Common myeloid progenitor, CD34-positive (primary cell): ENCODE results near the gene SH3GL2.

Experiments
- CTCF ChIA-PET: fragments of 350-600 bp; sonication (Branson Sonifier 250); formaldehyde crosslinking; loops from one replicate; lab custom pipeline; 2021; ENCODE audit warnings: antibody characterized with exemption; lab: Charles Lee
- POLR2A ChIA-PET: fragments of 350-600 bp; sonication (Branson Sonifier 250); formaldehyde crosslinking; loops from one replicate; lab custom pipeline; 2021; ENCODE audit warnings: antibody characterized with exemption; lab: Charles Lee
- DNase-seq, 3 donors: peaks; one replicate each; pipeline versions ENCODE4 v3.0.0 to v3.0.0-alpha.2; 2013
- H3K27ac ChIP-seq, 2 experiments: 1 replicate in 1 of 2; 2 replicates in 1 of 2; pipeline ENCODE4 v1.7.0; 2013; ENCODE audit warnings: inconsistent platforms in 2 of 2, low read length in 2 of 2, mild to moderate bottlenecking in 2 of 2, low read depth in 1 of 2, moderate library complexity in 1 of 2; ENCODE audit not compliant: severe bottlenecking in 2 of 2, insufficient read depth in 1 of 2, poor library complexity in 1 of 2
- H3K27me3 ChIP-seq, 5 experiments: replicated peaks in 2 of 5; 1 replicate in 3 of 5; 2 replicates in 2 of 5; pipeline versions ENCODE4 v1.6.1 to v1.7.0; 2013; ENCODE audit warnings: low read length in 4 of 5, mild to moderate bottlenecking in 2 of 5, moderate library complexity in 2 of 5, inconsistent platforms in 1 of 5; ENCODE audit not compliant: insufficient read depth in 5 of 5, control insufficient read depth in 4 of 5
- H3K36me3 ChIP-seq, 4 experiments: 1 replicate in 2 of 4; 2 replicates in 2 of 4; pipeline versions ENCODE4 v1.6.1 to v1.7.0; 2013; ENCODE audit warnings: low read length in 3 of 4, control low read depth in 1 of 4, mild to moderate bottlenecking in 1 of 4; ENCODE audit not compliant: control insufficient read depth in 4 of 4, insufficient read depth in 4 of 4
- H3K4me1 ChIP-seq, 4 experiments: 1 replicate in 3 of 4; 2 replicates in 1 of 4; pipeline versions ENCODE4 v1.6.1 to v1.7.1; 2013; ENCODE audit warnings: low read length in 3 of 4, mild to moderate bottlenecking in 3 of 4, control low read depth in 1 of 4, inconsistent platforms in 1 of 4, moderate library complexity in 1 of 4; ENCODE audit not compliant: control insufficient read depth in 4 of 4, insufficient read depth in 4 of 4; ENCODE audit errors: control extremely low read depth in 1 of 4
- H3K4me3 ChIP-seq, 7 experiments: 1 replicate in 4 of 7; 2 replicates in 3 of 7; pipeline versions ENCODE4 v1.5.1 to v1.7.0; 2013; ENCODE audit warnings: mild to moderate bottlenecking in 7 of 7, low read length in 6 of 7, moderate library complexity in 6 of 7, inconsistent platforms in 2 of 7, low read depth in 2 of 7, control low read depth in 1 of 7; ENCODE audit not compliant: insufficient read depth in 4 of 7, control insufficient read depth in 1 of 7; ENCODE audit errors: extremely low read depth in 1 of 7
- H3K9me3 ChIP-seq, 5 experiments: 1 replicate in 4 of 5; 2 replicates in 1 of 5; pipeline versions ENCODE4 v1.6.1 to v1.7.1; 2013; ENCODE audit warnings: low read length in 4 of 5, mild to moderate bottlenecking in 2 of 5, inconsistent platforms in 1 of 5, low read depth in 1 of 5, moderate library complexity in 1 of 5; ENCODE audit not compliant: control insufficient read depth in 4 of 5, insufficient read depth in 2 of 5; ENCODE audit errors: control extremely low read depth in 1 of 5
- WGBS: methylation state at CpG from one replicate; pipeline ENCODE4 v1.1.5; 2013; ENCODE audit not compliant: insufficient coverage; 5-methylcytosine and 5-hydroxymethylcytosine counted together

The SH3GL2 gene

GRCh38 chr9:17630531-17630949 lies 51.7 kb downstream of the SH3GL2 start:
- Histone ChIP-seq H3K27me3 (peaks cover 0 to 2% (median 0%) of the 10 kb centered on the region in 5 experiments), H3K36me3 (no peaks in the 10 kb centered on the region), H3K4me1 (no peaks in the 10 kb centered on the region), H3K4me3 (no peak overlapping the region), H3K27ac (no peak overlapping the region), H3K9me3 (no peaks in the 10 kb centered on the region)
- ChIA-PET POLR2A (no interaction called here), CTCF (no interaction called here)
- 100% methylated on average over 1 of the region's 2 CpGs for WGBS
- no peak for DNase-seq

- H3K27ac ChIP-seq: no peak overlapping the region
- no peak for DNase-seq
- no peak overlapping the region for H3K4me3 ChIP-seq
- peaks cover 0 to 2% (median 0%) of the 10 kb centered on the region in 5 experiments for H3K27me3 ChIP-seq
- no peaks in the 10 kb centered on the region for H3K4me1 ChIP-seq
- ChIA-PET POLR2A (no interaction called here), CTCF (no interaction called here)
- no peaks in the 10 kb centered on the region for H3K36me3 ChIP-seq
- H3K9me3 ChIP-seq: no peaks in the 10 kb centered on the region
Measured at GRCh38 chr9:17631396-17631795, 52.5 kb downstream of the SH3GL2 start.

- no peak overlapping the region for H3K27ac ChIP-seq
- WGBS: 77% methylated on average over 2 of the region's 2 CpGs
- DNase-seq: no peak
- no peak overlapping the region for H3K4me3 ChIP-seq
- POLR2A ChIA-PET: no interaction called here
- H3K4me1 ChIP-seq: no peaks in the 10 kb centered on the region
- CTCF ChIA-PET: no interaction called here
- H3K27me3 ChIP-seq: peaks cover 0 to 2% (median 0%) of the 10 kb centered on the region in 5 experiments
- no peaks in the 10 kb centered on the region for H3K36me3 ChIP-seq
- H3K9me3 ChIP-seq: no peaks in the 10 kb centered on the region
Measured at GRCh38 chr9:17632994-17633393, 54.1 kb downstream of the SH3GL2 start.

- H3K9me3 ChIP-seq: no peaks in the 10 kb centered on the region
- no peaks in the 10 kb centered on the region for H3K4me1 ChIP-seq
- no peak overlapping the region for H3K27ac ChIP-seq
- WGBS: 81% methylated on average over 2 of the region's 2 CpGs
- peaks cover 0 to 2% (median 0%) of the 10 kb centered on the region in 5 experiments for H3K27me3 ChIP-seq
- CTCF ChIA-PET: no interaction called here
- H3K36me3 ChIP-seq: no peaks in the 10 kb centered on the region
- no peak for DNase-seq
- H3K4me3 ChIP-seq: no peak overlapping the region
- POLR2A ChIA-PET: no interaction called here
Measured at GRCh38 chr9:17635115-17635890, 56.4 kb downstream of the SH3GL2 start.

GRCh38 chr9:17636349-17636748 lies 57.5 kb downstream of the SH3GL2 start:
- H3K27ac ChIP-seq: no peak overlapping the region
- H3K4me1 ChIP-seq: no peaks in the 10 kb centered on the region
- WGBS: 100% methylated on average over 1 of the region's 2 CpGs
- no peaks in the 10 kb centered on the region for H3K36me3 ChIP-seq
- peaks cover 0 to 2% (median 0%) of the 10 kb centered on the region in 5 experiments for H3K27me3 ChIP-seq
- ChIA-PET CTCF (no interaction called here), POLR2A (no interaction called here)
- DNase-seq: no peak
- no peaks in the 10 kb centered on the region for H3K9me3 ChIP-seq
- H3K4me3 ChIP-seq: no peak overlapping the region

- CTCF ChIA-PET: no interaction called here
- no peak for DNase-seq
- POLR2A ChIA-PET: no interaction called here
- no peaks in the 10 kb centered on the region for H3K4me1 ChIP-seq
- no CpG with 5 or more reads among the region's 1 CpG for WGBS
- H3K4me3 ChIP-seq: no peak overlapping the region
- no peak overlapping the region for H3K27ac ChIP-seq
- peaks cover 0 to 2% (median 0%) of the 10 kb centered on the region in 5 experiments for H3K27me3 ChIP-seq
- H3K36me3 ChIP-seq: no peaks in the 10 kb centered on the region
- H3K9me3 ChIP-seq: no peaks in the 10 kb centered on the region
Measured at GRCh38 chr9:17636821-17637220, 58.0 kb downstream of the SH3GL2 start.

GRCh38 chr9:17637229-17637628 lies 58.4 kb downstream of the SH3GL2 start:
- POLR2A ChIA-PET: no interaction called here

More at GRCh38 chr9:17637229-17637628, 58.4 kb downstream of the SH3GL2 start:
- H3K9me3 ChIP-seq: no peaks in the 10 kb centered on the region
- H3K4me3 ChIP-seq: no peak overlapping the region
- WGBS: 83% methylated on average over 1 of the region's 3 CpGs
- H3K36me3 ChIP-seq: no peaks in the 10 kb centered on the region
- no peaks in the 10 kb centered on the region for H3K4me1 ChIP-seq
- CTCF ChIA-PET: no interaction called here
- H3K27ac ChIP-seq: no peak overlapping the region
- peaks cover 0 to 2% (median 0%) of the 10 kb centered on the region in 5 experiments for H3K27me3 ChIP-seq
- no peak for DNase-seq
